Breast epithelium (tissue), 3 donors: ENCODE data around the gene SLC39A11.

Source experiments
- POLR2A ChIP-seq: fragments of 450-650 bp; IDR thresholded peaks from one replicate; pipeline ENCODE4 v1.6.1; 2016; ENCODE audit warnings: antibody characterized with exemption, mild to moderate bottlenecking, moderate library complexity
- TF ChIP-seq, protein P1 (sequence below), 3 donors: fragments of 450-650 bp; IDR thresholded peaks; one replicate each; pipeline ENCODE4 v1.5.1; 2016 to 2017; ENCODE audit warnings: antibody characterized with exemption in 3 of 3, mild to moderate bottlenecking in 3 of 3, moderate library complexity in 3 of 3

DNA sequence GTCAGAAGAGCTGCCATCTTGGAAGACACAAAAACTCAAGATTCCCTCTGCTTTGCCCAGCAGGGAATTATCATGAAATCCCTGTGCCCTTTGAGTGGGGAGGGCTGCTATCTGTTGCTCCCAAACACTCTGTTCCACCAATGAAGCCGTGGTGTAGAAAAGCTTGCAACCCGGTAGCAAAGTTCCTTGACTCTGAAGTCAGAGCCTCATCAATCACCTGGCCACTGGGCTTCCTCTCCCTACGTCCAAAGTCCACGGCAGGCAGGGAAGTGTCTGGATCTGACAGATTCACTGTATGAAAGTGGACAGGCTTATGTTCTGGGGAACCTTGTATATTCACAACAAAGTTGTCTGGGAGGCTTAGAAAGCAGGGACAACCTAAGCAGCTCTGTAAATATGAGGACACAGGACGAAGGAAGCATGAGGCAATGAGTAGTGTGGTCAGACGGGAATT, 343.3 kb downstream of the SLC39A11 start:
- TF ChIP-seq, protein P1, sequence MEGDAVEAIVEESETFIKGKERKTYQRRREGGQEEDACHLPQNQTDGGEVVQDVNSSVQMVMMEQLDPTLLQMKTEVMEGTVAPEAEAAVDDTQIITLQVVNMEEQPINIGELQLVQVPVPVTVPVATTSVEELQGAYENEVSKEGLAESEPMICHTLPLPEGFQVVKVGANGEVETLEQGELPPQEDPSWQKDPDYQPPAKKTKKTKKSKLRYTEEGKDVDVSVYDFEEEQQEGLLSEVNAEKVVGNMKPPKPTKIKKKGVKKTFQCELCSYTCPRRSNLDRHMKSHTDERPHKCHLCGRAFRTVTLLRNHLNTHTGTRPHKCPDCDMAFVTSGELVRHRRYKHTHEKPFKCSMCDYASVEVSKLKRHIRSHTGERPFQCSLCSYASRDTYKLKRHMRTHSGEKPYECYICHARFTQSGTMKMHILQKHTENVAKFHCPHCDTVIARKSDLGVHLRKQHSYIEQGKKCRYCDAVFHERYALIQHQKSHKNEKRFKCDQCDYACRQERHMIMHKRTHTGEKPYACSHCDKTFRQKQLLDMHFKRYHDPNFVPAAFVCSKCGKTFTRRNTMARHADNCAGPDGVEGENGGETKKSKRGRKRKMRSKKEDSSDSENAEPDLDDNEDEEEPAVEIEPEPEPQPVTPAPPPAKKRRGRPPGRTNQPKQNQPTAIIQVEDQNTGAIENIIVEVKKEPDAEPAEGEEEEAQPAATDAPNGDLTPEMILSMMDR (IDR thresholded peaks at IDR 0.05): no peak
- no peak for TF ChIP-seq POLR2A
